GM10847 (cell line): ENCODE data around the gene PTH1R.

Source experiments
- POLR2A ChIP-seq: IDR thresholded peaks from 2 replicates; pipeline ENCODE4 v1.6.1; 2011; ENCODE audit not compliant: insufficient read length; ENCODE audit errors: extremely low read depth

The PTH1R gene

GRCh38 chr3:46857485-46858341, 19.8 kb upstream of the PTH1R start:
- TF ChIP-seq POLR2A, result no peak

DNA sequence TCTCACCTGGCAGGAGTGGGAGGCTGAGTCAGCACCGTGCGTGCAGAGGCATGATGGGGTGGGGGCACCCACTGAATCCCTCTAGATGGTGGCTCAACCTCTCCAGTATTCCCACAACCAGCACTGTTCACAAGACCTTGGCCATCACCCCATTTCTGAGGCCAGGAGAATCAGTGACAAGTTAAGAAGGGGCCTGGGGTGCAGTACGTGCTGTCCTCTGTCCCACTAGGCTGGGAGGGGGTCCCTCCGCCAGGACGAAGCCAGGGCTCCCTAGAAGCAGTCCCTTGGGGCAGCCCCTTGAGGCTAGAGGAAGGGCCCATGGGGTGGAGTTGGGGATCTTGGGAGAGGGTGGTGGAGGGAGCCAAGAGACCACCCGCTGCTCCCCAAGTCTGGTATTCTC, 19.1 kb upstream of the PTH1R start:
- no peak for TF ChIP-seq POLR2A

DNA sequence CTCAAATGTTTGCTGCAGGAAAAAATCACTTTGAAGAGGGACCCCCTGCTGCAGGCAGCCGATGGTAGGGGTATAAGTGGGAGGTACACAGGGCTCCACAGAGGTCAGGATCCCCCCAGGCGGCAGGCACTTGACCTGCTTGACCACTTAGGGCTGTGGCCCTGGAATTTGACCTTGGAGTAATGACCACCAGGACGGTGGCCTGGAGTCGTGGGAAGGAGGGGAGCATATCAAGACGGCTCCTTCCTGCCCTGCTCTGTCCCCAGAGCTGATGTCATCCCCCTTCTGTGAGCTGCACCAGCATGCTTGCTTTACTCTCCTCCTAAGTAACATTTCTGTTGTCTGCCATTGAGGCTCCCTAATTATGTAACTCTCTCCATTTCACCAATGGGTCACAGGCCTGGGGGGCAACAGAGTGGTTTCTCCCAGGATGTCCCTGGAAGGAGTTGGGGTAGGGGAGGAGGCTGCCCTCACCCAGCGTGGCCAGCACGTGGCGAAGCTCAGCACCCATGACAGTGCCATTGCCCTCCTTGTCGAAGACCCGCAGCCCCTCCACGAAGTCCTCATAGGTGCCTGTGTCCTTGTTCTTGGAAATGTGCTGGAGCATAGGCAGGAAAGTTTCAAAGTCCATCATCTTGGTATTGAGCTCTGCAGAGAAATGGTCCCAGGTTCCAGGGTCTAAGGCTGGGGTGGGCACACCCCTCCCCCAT, 18.4 kb upstream of the PTH1R start:
- TF ChIP-seq POLR2A, result no peak

DNA sequence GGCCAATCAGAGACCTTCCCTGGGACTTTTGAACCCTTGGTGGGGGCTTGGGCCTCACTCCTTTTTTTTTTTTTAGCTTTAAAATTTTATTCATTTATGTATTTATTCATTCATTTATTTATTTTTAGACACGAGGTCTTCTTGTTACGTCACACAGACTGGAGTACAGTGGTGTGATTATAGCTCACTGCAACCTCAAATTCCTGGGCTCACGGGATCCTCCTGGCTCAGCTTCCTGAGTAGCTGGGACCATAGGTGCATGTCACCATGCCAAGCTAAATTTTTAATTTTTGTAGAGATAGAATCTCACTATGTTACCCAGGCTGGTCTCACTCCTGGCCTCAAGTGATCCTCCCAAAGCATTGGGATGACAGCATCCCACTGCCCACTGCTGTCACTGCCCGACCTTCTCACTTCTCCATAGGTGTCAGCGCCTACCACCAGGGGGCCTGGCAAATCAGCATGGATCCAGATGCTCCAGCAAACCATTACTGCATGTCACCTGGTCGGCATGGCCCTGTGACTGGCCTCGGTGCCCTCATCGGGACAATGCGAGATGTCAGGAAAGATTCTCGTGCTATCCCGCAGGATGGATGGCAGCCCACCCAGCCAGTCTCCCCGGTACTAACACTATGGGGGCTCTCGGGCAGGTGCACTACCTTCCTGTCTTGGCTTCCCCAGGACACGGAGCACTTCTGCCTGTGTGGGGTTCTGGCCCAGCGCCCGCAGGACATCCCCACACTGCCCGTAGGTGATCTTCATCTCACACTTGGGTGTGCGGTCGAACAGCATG, 17.3 kb upstream of the PTH1R start:
- TF ChIP-seq POLR2A, result no peak

- no peak for TF ChIP-seq POLR2A
These were observed 16.5 kb upstream of the PTH1R start for GRCh38 chr3:46860810-46861604.

DNA sequence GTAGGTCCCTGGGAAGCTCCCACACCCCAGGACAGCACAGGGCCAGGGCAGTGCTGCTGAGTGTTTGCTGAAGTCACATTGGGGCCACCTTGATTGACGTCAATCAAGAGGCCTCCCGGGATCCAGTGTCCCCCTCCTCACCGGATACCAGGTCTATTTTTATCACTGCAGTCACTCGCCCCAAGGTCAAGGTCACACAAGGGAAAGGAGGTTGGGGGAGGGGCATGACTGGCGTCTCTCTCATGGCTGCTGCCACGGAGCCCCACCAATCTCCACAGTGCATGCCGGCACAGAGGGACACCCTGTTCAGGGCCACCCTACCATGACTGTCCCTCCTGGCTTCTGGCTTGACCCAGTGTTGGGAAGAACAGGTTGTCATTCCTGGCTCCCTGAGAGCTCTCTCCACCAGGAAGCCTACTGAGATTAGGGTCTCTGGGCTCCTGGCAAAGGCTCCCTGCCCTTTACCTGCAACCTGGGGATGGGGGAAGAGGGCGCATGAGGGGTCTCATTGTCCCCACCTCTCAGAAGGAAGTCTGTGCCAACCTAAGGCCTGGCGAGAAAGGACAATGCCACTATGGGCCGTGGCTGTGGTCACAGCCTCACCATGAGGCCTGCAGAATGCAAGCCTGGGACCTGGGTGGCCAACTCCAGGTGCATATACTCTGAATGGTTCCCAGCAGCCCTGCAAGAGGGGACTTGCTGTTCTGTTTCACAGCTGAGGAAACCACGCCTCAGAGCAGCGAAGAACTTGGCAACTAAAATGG, 15.7 kb upstream of the PTH1R start:
- TF ChIP-seq POLR2A, result no peak

- no peak for TF ChIP-seq POLR2A
These were observed 15.0 kb upstream of the PTH1R start for GRCh38 chr3:46862369-46863025.

DNA sequence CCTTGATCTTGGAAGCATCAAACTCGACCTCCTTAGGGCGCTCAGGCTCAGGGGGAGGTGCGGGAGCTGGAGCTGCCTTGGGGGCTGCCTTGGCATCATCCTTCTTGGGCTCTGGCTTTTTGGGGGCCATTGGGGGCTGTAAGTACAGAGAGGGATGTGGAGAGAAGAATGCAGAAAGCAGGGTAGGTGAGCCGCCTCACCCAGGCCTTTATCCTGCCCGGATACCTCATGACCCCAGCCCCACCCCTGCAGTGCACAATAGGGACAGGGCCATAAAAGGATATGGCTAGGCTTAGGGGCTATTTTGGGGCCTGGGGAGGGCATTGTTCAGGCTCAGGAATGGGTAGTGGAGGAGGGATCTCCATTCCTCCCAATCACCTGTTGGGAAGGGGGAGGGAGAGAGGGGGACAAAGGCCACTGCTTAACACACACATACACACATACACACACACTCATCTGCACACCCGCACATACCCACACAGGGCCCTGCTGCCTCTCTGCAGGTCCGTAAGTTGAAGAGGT, 14.2 kb upstream of the PTH1R start, which contains the start of gene MYL3:
MYL3 (minus strand) TSS at position 184 of the 522 bp plus-strand sequence; CDS start at position 130, 54 bp downstream.
- TF ChIP-seq POLR2A, result no peak

DNA sequence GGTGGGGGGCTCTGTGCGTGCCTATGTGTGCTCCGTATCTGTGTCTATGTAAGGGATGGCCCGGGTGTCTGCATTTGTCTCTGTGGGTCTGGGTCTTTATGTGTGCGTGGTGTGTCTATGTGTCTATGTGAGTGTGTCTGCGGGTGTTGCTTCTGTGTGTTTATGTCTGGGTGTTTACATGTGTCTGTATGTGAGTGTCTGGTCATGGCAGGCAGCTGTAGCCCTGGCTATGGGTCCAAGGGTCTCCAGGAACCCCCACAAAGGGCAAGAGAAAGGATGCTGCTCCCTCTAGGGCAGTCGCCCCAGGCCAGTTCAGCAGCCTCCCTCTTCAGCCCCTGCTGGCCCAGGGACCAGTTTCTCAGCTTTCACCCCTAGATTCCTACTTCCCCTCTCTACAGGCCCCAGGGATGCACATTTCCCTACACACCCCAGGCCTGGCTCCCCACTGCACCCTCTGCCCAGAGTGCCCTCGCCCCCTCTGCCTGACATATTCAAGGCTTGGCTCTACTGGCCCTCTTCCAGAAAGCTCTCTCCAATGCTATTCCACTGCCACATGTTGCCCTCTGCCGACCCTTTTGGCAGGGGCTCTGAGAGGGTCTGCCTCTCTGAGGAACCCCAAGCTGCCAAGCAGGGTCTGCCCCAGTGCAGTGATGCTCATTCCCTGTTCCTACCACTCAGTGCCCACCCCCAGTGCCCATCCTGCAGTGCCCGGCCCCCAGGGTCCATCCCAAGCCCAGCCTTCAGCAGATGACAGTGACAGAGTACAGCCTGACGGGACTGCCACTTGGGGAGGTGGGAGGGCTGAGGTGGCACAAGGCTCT, 13.2 kb upstream of the PTH1R start:
- TF ChIP-seq POLR2A, result no peak

- TF ChIP-seq POLR2A, result no peak
These were observed 12.5 kb upstream of the PTH1R start for GRCh38 chr3:46865031-46865507.

GRCh38 chr3:46865546-46865945, 12.0 kb upstream of the PTH1R start:
- TF ChIP-seq POLR2A, result no peak

DNA sequence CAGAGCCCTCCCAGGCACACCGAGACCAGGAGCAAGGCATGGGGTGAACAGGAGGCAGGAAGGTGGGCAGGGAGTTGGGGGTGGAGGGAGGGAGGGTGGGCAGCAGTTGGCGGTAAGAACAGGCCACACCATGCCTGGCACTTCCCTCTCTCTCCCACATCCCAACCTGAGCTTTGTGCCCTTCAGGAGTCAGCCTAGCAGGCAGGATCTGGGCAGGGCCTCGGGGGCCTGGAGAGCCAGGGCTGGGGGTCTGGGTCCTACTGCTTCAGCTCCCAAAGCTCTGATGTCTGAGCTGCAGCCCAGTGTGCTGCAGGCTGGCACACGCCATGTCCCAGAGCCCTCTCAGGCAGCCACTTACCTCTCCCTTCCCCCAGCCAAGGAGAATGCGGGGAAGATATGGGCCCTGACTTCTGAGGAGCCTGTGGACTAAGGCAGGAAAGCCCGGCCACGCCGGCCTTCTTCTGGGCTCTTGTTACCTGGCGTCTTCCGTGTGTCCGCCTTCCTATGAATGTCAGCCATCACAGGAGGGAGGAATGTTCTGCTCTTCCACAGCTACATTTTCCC, 11.4 kb upstream of the PTH1R start:
- no peak for TF ChIP-seq POLR2A
